B cell (primary cell): Measurements from ENCODE around the gene MEAK7. TPM values are rescaled to one million over a fixed set of nuclear protein-coding genes. Genes with fewer than 3 reads are reported as not detected.

Experiments used
- ATAC-seq: fragments of 200-7000 bp; cut with Tn5 transposase; one replicate; pipeline ENCODE4 v1.10.0; 2021; ENCODE audit warnings: low read depth, mild to moderate bottlenecking, moderate number of reproducible peaks, moderate library complexity
- CTCF ChIA-PET: fragments of 350-600 bp; sonication (Branson Sonifier 250); formaldehyde crosslinking; loops from one replicate; lab custom pipeline; 2021; ENCODE audit warnings: antibody characterized with exemption, inconsistent platforms; lab: Charles Lee
- POLR2A ChIA-PET: fragments of 350-600 bp; sonication (Branson Sonifier 250); formaldehyde crosslinking; loops from one replicate; lab custom pipeline; 2021; ENCODE audit warnings: antibody characterized with exemption; lab: Charles Lee
- DNase-seq: peaks from one replicate; pipeline ENCODE4 v3.0.0; 2013
- H2AFZ ChIP-seq: 2 replicates; pipeline ENCODE4 v1.6.1; 2012; ENCODE audit warnings: mild to moderate bottlenecking, low read depth, low read length; ENCODE audit not compliant: insufficient read depth, poor library complexity, severe bottlenecking
- H3K27ac ChIP-seq, 2 donors: 1 replicate in 1 of 2; 2 replicates in 1 of 2; pipeline ENCODE4 v1.5.1; 2012 to 2013; ENCODE audit warnings: low read length in 2 of 2, mild to moderate bottlenecking in 2 of 2, moderate library complexity in 1 of 2
- H3K27me3 ChIP-seq, 4 experiments: fragments of 200-600 bp in 1 of 4; sonication (generic) in 1 of 4; replicated peaks in 1 of 4; 1 replicate in 2 of 4; 2 replicates in 2 of 4; pipeline versions ENCODE4 v1.6.1 to v1.7.0; 2013 to 2016; ENCODE audit warnings: low read length in 3 of 4, mild to moderate bottlenecking in 2 of 4, mixed read lengths in 1 of 4, moderate library complexity in 1 of 4; ENCODE audit not compliant: insufficient read depth in 4 of 4, control insufficient read depth in 3 of 4; ENCODE audit errors: control extremely low read depth in 1 of 4
- H3K36me3 ChIP-seq, 2 experiments: replicated peaks in 1 of 2; 1 replicate in 1 of 2; 2 replicates in 1 of 2; pipeline versions ENCODE4 v1.6.1 to v1.7.1; 2013; ENCODE audit warnings: low read length in 1 of 2; ENCODE audit not compliant: insufficient read depth in 2 of 2, control insufficient read depth in 1 of 2; ENCODE audit errors: control extremely low read depth in 1 of 2, extremely low read depth in 1 of 2
- H3K4me1 ChIP-seq, 2 donors: fragments of 200-600 bp in 1 of 2; sonication (generic) in 1 of 2; 1 replicate in 1 of 2; 2 replicates in 1 of 2; pipeline versions ENCODE4 v1.5.1 to v1.6.1; 2013 to 2017; ENCODE audit warnings: low read length in 2 of 2; ENCODE audit not compliant: control insufficient read depth in 2 of 2, insufficient read depth in 2 of 2
- H3K4me2 ChIP-seq: replicated peaks from 2 replicates; pipeline ENCODE3; 2012; ENCODE audit warnings: mild to moderate bottlenecking, low read depth, low read length; ENCODE audit not compliant: poor library complexity, severe bottlenecking
- H3K4me3 ChIP-seq, 5 experiments: fragments of 200-600 bp in 1 of 5; sonication (generic) in 1 of 5; 1 replicate in 3 of 5; 2 replicates in 2 of 5; pipeline versions ENCODE4 v1.5.1 to v1.7.0; 2011 to 2016; ENCODE audit warnings: low read length in 4 of 5, mild to moderate bottlenecking in 4 of 5, low read depth in 2 of 5, control low read depth in 1 of 5, moderate library complexity in 1 of 5; ENCODE audit not compliant: insufficient read depth in 1 of 5; ENCODE audit errors: control extremely low read depth in 1 of 5, extremely low read depth in 1 of 5
- H3K79me2 ChIP-seq: fragments of 200-600 bp; sonication (generic); one replicate; pipeline ENCODE4 v1.6.0; 2016; ENCODE audit warnings: low read length; ENCODE audit not compliant: control insufficient read depth, insufficient read depth
- H3K9ac ChIP-seq: fragments of 200-600 bp; sonication (generic); 2 replicates; pipeline ENCODE4 v1.6.1; 2017; ENCODE audit warnings: mild to moderate bottlenecking, low read length, moderate library complexity
- H3K9me3 ChIP-seq, 3 donors: one replicate each; pipeline versions ENCODE4 v1.6.1 to v1.7.1; 2013; ENCODE audit warnings: low read length in 2 of 3; ENCODE audit not compliant: control insufficient read depth in 2 of 3, insufficient read depth in 1 of 3; ENCODE audit errors: control extremely low read depth in 1 of 3
- H4K20me1 ChIP-seq: 2 replicates; pipeline ENCODE4 v1.6.0; 2012; ENCODE audit warnings: mild to moderate bottlenecking, low read length; ENCODE audit not compliant: insufficient read depth, control insufficient read depth, poor library complexity, severe bottlenecking
- H3K27ac Mint-ChIP-seq: one replicate; pipeline ENCODE4 v1.8.0; 2021; ENCODE audit warnings: mixed read lengths
- H3K27me3 Mint-ChIP-seq: one replicate; pipeline ENCODE4 v1.8.0; 2021; ENCODE audit warnings: mixed read lengths
- H3K4me1 Mint-ChIP-seq: one replicate; pipeline ENCODE4 v1.8.0; 2021; ENCODE audit warnings: mixed read lengths
- H3K4me3 Mint-ChIP-seq: one replicate; pipeline ENCODE4 v1.8.0; 2021; ENCODE audit warnings: mixed read lengths
- H3K9me3 Mint-ChIP-seq: one replicate; pipeline ENCODE4 v1.8.0; 2022; ENCODE audit warnings: mixed read lengths; ENCODE audit not compliant: insufficient read depth
- CTCF ChIP-seq: fragments of 200-600 bp; IDR thresholded peaks from one replicate; pipeline ENCODE4 v1.8.0; 2022; ENCODE audit warnings: antibody characterized with exemption, mild to moderate bottlenecking
- EZH2 ChIP-seq: IDR thresholded peaks from 2 replicates; pipeline ENCODE4 v1.6.1; 2012; ENCODE audit warnings: borderline replicate concordance, low read depth, mild to moderate bottlenecking, moderate library complexity, low read length; ENCODE audit not compliant: insufficient read depth, poor library complexity, severe bottlenecking
- WGBS: methylation state at CpG from one replicate; pipeline ENCODE4 v1.1.5; 2013; ENCODE audit warnings: missing lambda C conversion rate; ENCODE audit not compliant: insufficient coverage; 5-methylcytosine and 5-hydroxymethylcytosine counted together
- intact Hi-C: fragments of 100-400 bp; cut with micrococcal nuclease; formaldehyde crosslinking; loops from one replicate; pipeline ENCODE4 v1.10.0; 2022
- polyA plus RNA-seq: library from polyadenylated mRNA; depleted of rRNA; stranded (reverse); fragments of >200 nt; gene quantifications from 2 replicates; pipeline ENCODE4 v1.2.3, GENCODE V29; 2012
- total RNA-seq, 2 donors: library from RNA; stranded (reverse); fragments of 120-200 nt in 1 of 2; gene quantifications; 1 replicate in 1 of 2; 2 replicates in 1 of 2; pipeline versions ENCODE4 v1.2.3 to v1.2.4, GENCODE V29; 2013 to 2022

MEAK7 gene
- total and polyA plus RNA-seq, 2 donors (not counting 1 experiment from before 2014, with no cell fraction given), result 3.9 to 19.3 TPM

- no peaks in the 10 kb centered on the region for H3K27me3 ChIP-seq
- no peak overlapping the region for H2AFZ ChIP-seq
- CTCF ChIA-PET, result no interaction called here
- H3K4me3 ChIP-seq, result no peak overlapping the region
- Mint-ChIP-seq H3K27ac (no peak overlapping the region), H3K27me3 (peaks cover 3% of the 10 kb centered on the region), H3K4me1 (peaks cover 3% of the 10 kb centered on the region), H3K9me3 (no peaks in the 10 kb centered on the region), H3K4me3 (no peak overlapping the region)
- 100% methylated on average over 2 of the region's 6 CpGs for WGBS
- no peak overlapping the region for H3K4me2 ChIP-seq
- peaks cover 0 to 3% (median 0%) of the 10 kb centered on the region in 3 donors for H3K9me3 ChIP-seq
- no peak overlapping the region for H3K27ac ChIP-seq
- H4K20me1 ChIP-seq, result no peaks in the 10 kb centered on the region
- POLR2A ChIA-PET, result no interaction called here
- intact Hi-C loops, result no loop called here
- TF ChIP-seq EZH2, result no peak
- no peak for TF ChIP-seq CTCF
- DNase-seq (no peak), ATAC-seq (no peak)
- H3K79me2 ChIP-seq, result no peaks in the 10 kb centered on the region
- H3K36me3 ChIP-seq, result no peaks in the 10 kb centered on the region
- no peak overlapping the region for H3K9ac ChIP-seq
- no peaks in the 10 kb centered on the region for H3K4me1 ChIP-seq
These were observed 33.9 kb upstream of the MEAK7 start for GRCh38 chr16:84538222-84538840.

- peaks cover 6% of the 10 kb centered on the region for H3K4me1 Mint-ChIP-seq
These were observed 33.2 kb upstream of the MEAK7 start for GRCh38 chr16:84537491-84538151.

More at GRCh38 chr16:84537491-84538151, 33.2 kb upstream of the MEAK7 start:
- Histone ChIP-seq H2AFZ (no peak overlapping the region), H3K36me3 (no peaks in the 10 kb centered on the region), H3K79me2 (no peaks in the 10 kb centered on the region), H4K20me1 (no peaks in the 10 kb centered on the region), H3K4me1 (no peaks in the 10 kb centered on the region), H3K27ac (no peak overlapping the region), H3K9ac (no peak overlapping the region), H3K9me3 (peaks cover 0 to 3% (median 0%) of the 10 kb centered on the region in 3 donors), H3K4me3 (no peak overlapping the region), H3K27me3 (peaks cover 0 to 3% (median 0%) of the 10 kb centered on the region in 4 experiments), H3K4me2 (no peak overlapping the region)
- peaks cover 8% of the 10 kb centered on the region for H3K27me3 Mint-ChIP-seq
- ChIA-PET CTCF (interaction anchor here (1.0 kb wide), 1 partner anchor 217 kb away, joined by 3 read pairs; no protein-coding TSS in a partner anchor), POLR2A (no interaction called here)
- intact Hi-C loops, result no loop called here
- no peak overlapping the region for H3K27ac Mint-ChIP-seq
- no peaks in the 10 kb centered on the region for H3K9me3 Mint-ChIP-seq
- ATAC-seq (no peak), DNase-seq (no peak)
- TF ChIP-seq CTCF, result no peak
- TF ChIP-seq EZH2, result no peak
- 90% methylated on average over 10 of the region's 11 CpGs for WGBS
- H3K4me3 Mint-ChIP-seq, result no peak overlapping the region
